GM18870 (cell line): ENCODE results near the gene PPM1K.
"Not testable (repeated sequence)": the region's sequence is repeated elsewhere in the genome, so short reads cannot be mapped to it uniquely, and the experiment has no call there.

ENCODE experiments used
- ATAC-seq: cut with Tn5 transposase; IDR thresholded peaks from one replicate; pipeline ENCODE4 v1.9.1; 2021; ENCODE audit warnings: moderate library complexity; ENCODE audit not compliant: unreplicated experiment

Gene PPM1K

GRCh38 chr4:88284439-88285234, at the start of gene PPM1K:
Gene PPM1K, minus strand, starts transcription at chr4:88284561. Its CDS starts 5,978 bp downstream, at chr4:88278583.
- ATAC-seq, result peak; percentile 72

GRCh38 chr4:88333741-88334405, 49.5 kb upstream of the PPM1K start:
- ATAC-seq, result no peak

GRCh38 chr4:88327665-88328064, 43.3 kb upstream of the PPM1K start:
- ATAC-seq, result no peak

- peak; percentile 97 for ATAC-seq
Observed at GRCh38 chr4:88320780-88321373, 36.5 kb upstream of the PPM1K start.

GRCh38 chr4:88320224-88320779, 35.9 kb upstream of the PPM1K start:
- ATAC-seq, result peak; percentile 58

GRCh38 chr4:88318751-88319350, 34.5 kb upstream of the PPM1K start:
- ATAC-seq, result no peak

GRCh38 chr4:88315460-88316017, 31.2 kb upstream of the PPM1K start:
- ATAC-seq, result no peak

- not testable (repeated sequence) for ATAC-seq
Observed at GRCh38 chr4:88313088-88313624, 28.8 kb upstream of the PPM1K start.

GRCh38 chr4:88308587-88308986, 24.2 kb upstream of the PPM1K start:
- no peak for ATAC-seq

GRCh38 chr4:88297725-88298454, 13.5 kb upstream of the PPM1K start:
- no peak for ATAC-seq

GRCh38 chr4:88297212-88297516, 12.8 kb upstream of the PPM1K start:
- ATAC-seq, result no peak

GRCh38 chr4:88296413-88297211, 12.3 kb upstream of the PPM1K start:
- no peak for ATAC-seq

GRCh38 chr4:88295656-88296055, 11.3 kb upstream of the PPM1K start:
- ATAC-seq, result no peak

- no peak for ATAC-seq
Observed at GRCh38 chr4:88291003-88291402, 6.6 kb upstream of the PPM1K start.

GRCh38 chr4:88286897-88287296, 2.5 kb upstream of the PPM1K start:
- no peak for ATAC-seq

GRCh38 chr4:88285235-88285653, 883 bp upstream of the PPM1K start:
- ATAC-seq, result no peak

GRCh38 chr4:88283661-88284438, 511 bp downstream of the PPM1K start:
- peak; percentile 4 for ATAC-seq

- no peak for ATAC-seq
Observed at GRCh38 chr4:88280228-88280795, 4.0 kb downstream of the PPM1K start.
